Epidermal melanocyte (primary cell): ENCODE measurements around the gene SLX4.

Experiments
- DNase-seq: peaks from one replicate; pipeline ENCODE4 v3.0.0; 2011; ENCODE audit warnings: low spot score; ENCODE audit not compliant: insufficient read length

SLX4 gene

DNA sequence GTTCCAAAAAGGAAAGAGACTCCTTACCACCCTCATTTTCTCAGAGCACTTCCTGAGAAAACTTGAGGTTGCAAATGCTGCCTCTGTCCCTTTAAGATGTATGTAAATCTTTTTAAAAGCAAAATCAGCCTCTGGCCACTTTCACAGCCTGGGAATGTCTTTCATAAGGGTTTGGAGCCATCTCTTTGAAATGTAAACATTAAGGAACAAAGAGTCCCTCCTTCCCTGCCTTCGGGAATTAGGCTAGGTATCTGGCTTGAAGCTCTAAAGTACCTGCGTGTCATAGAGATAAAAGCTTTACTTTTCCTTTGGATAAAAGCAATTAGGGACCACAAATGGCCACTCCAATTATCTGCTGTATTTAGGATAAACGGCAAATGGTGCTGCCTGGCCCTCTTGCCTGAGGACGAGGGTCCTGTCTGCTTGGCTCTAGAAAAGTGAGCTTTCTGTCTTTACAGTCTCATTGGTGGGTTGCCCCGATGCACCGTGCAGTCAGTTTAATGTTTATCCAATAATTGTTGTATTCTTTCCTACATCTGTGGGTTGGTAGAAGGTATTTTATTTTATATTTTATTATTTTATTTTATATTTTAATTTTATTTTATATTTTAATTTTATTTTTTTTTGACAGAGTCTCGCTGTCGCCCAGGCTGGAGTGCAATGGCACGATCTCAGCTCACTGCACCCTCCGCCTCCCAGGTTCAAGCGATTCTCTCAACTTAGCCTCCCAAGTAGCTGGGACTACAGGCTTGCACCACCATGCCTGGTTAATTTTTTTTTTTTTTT lies 58.1 kb downstream of the SLX4 start:
- DNase-seq: no peak

GRCh38 chr16:3550851-3551847 lies 60.3 kb downstream of the SLX4 start:
- no peak for DNase-seq

DNA sequence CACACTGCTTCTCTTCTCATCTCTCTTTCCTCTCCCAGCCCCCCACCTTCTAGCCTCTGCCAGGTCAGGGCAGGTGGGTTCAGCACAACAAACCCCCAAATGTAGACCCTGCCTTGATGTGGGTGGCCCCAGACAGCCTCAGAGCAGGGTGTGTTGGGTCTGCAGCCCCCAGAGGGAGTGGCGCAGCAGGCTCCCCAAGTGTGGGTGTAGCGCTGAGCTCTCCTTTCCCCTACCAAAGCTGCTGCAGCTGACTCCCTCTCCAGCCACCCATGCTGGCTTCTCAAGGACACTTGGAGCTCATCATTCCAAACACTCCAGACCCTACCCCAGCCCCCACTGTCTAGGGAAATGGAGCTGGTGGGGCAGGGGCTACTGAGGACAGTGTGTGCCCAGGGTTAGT lies 61.5 kb downstream of the SLX4 start:
- no peak for DNase-seq

- no peak for DNase-seq
Observed at GRCh38 chr16:3548859-3549258, 62.5 kb downstream of the SLX4 start.

DNA sequence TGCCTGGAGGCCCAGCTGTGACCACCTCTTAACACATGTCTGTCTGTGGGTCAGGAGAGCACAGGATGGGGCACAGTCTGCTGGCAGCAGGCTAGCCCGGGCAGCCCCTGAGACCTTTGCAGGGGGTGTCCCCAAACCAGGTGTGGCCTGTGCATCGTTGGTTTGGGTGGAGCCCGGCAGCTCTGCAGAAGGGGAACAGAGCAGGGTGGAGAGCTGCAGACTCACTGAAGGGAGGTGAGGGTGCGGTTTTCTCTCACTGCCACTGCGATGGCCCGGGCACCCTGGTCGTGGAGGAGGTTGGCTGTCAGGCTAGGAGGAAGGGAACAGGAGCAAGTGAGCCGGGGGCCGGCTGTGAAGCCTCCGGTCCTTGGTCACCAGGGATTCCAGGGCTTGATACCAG lies 63.0 kb downstream of the SLX4 start:
- DNase-seq: no peak

DNA sequence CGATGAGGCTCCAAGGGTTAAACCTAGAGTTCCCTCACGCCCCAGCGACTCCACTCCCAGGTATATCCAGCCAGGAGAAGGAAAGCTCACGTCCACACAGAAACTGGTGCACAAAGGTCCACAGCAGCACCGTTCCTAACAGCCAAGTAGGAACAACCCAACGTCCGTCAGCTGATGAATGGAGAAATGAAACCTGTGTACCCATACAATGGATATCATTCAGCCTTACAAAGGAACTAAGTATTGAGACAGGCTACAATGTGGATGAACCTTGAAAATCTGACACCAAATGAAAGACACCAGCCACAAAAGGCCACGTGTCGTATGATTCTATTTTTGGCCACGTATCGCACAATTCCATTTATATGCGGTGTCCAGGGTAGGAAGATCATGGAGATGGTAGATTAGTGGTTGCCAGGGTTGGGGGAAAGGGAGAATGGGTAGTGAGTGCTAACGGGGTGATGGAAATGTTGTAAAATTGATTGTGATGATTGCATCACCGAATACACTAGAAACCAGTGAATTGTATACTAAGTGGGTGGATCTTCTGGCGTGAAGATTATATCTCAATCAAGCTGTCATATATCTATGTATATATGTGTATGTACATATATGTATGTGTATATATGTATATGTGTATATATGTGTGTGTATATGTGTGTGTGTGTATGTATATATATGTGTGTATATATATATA lies 64.3 kb downstream of the SLX4 start:
- DNase-seq: no peak

DNA sequence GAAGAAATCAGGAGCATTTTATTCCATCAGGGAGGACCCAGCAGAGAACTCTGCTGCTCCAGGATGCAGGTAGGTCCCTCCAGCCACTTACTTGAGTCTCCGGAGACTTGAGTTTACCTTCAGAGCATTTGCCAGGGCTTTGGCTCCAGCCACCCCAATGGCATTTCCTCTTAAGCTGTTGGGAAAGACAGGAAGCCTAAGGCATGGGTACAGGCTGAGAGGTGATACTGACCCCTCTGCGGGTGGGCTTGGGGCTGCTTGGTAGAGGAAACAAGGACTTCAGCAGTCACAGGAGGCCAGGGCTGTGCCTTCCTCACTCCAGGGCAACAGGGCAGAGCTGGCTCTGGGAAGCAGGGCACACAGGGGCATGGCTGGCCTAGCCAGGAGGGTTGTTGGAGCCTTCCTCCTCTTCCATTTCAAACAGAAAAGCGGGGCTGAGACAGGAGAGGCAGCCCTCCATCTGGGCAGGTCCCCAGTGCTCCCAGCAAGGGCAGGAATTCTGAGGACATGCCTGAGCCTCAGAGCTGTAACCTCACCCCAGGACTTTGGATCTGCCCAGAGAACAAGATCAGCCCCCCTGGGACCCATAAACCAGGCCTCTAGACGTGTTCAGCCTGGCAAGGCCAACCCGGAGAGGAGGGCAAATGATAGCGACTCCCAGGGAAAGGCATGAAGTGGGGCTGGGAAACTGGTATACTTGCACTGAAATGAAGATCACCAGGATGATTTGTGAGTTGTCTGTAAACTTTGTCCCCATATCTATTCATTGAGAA lies 68.6 kb downstream of the SLX4 start:
- DNase-seq: no peak

- DNase-seq: no peak
Observed at GRCh38 chr16:3541527-3542155, 69.8 kb downstream of the SLX4 start.

DNA sequence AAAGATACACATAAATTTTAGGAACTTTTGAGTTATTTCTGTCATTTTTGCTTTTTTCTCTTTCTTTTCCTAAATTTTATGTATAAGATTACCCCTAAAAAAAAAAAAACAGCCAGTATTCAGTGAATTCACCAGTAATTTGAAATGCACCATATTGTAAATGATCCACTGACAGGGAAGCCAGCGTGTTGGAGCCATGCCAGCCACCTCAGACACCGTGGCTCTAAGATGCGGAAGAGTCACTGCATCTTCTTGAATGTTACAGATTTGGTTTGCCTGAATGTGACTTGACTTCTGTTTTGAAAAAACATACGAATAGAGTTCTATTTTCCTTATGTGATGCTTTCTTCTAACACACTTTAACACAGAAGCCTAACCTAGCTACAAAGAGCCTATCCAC lies 73.2 kb downstream of the SLX4 start:
- DNase-seq: no peak

DNA sequence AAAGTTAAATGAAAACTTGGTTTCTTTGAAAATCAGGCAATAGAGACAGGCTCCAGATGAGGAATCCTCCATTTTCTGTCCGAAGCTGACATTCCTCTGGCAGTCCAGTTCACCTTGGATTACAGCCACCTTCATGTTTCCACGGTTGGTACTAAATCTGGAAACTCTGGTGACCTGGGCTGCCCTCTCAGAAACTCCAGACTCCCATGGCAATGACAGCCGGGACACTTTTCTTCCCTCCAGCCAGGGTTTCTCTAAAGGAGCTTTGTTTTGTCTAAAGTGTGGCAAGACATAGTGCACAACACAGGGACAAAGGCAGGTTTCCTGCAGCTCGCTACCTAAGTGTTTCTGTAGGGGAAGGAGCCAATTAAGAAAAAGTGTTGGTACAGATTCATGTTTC lies 74.6 kb downstream of the SLX4 start:
- DNase-seq: no peak

DNA sequence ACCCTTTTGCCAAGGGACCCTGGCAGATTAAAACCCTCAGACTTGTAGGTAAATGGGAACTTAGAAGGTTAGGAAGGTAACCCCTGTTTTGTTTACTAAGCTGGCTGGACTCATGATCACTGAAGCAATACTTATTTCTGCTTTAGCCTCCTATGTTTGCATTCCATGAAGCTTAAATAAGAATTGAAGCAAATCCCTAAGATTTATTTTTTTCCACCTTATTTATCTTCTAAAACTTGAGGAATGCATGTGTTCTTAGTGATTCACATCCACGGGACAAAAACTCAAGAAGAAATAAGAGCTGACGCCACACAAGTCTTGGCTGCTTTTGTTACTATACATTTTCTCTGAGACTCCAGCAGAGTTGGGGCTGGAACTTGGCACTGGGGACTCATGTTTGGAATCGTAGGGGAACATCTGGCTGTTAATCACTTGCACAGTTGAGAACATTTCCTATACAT lies 75.1 kb downstream of the SLX4 start:
- no peak for DNase-seq

DNA sequence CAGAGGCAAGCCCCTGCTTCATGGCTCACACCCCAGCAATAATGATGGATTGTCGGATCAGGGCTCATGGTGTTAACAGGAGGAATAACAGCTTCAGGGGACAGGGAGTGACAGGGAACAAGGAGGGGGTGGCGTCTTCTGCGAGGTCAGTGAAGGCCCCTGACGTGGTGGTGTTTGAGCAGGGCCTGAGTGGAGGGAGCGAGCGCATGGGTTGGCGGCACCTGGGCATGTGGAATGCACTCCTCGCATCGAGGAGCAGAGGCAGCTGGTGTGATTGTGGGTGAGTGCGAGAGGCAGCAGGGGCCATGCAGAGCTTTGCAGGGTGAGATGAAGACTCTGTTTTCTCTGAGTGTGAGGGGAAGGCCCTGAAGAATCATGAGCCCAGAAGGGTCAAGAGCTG lies 77.3 kb downstream of the SLX4 start:
- DNase-seq: no peak

DNA sequence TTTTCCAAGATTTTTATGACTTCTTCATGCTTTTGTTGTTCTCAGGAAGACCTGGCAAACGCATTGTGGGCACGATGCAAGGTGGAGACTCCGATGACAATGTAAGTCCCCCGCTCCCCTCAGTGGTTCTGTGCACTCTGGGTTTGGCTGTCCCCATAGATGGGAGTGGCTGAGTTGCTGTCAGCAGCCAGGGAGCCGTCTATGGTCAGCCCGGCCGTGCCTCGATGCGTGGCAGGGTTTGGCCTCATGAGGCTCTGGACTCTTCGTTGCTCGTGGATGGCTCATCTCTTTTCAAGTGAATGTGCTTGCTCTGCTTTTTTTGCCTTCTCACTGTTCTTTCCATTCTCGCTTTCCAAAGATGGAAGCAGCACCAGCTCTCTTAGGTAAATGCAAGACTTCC lies 78.7 kb downstream of the SLX4 start:
- no peak for DNase-seq
